Measurements from ENCODE around the gene FBXL16.
A peak's percentile ranks its signal among the peaks of the same experiment; 100 is the strongest.

Gene FBXL16

DNA sequence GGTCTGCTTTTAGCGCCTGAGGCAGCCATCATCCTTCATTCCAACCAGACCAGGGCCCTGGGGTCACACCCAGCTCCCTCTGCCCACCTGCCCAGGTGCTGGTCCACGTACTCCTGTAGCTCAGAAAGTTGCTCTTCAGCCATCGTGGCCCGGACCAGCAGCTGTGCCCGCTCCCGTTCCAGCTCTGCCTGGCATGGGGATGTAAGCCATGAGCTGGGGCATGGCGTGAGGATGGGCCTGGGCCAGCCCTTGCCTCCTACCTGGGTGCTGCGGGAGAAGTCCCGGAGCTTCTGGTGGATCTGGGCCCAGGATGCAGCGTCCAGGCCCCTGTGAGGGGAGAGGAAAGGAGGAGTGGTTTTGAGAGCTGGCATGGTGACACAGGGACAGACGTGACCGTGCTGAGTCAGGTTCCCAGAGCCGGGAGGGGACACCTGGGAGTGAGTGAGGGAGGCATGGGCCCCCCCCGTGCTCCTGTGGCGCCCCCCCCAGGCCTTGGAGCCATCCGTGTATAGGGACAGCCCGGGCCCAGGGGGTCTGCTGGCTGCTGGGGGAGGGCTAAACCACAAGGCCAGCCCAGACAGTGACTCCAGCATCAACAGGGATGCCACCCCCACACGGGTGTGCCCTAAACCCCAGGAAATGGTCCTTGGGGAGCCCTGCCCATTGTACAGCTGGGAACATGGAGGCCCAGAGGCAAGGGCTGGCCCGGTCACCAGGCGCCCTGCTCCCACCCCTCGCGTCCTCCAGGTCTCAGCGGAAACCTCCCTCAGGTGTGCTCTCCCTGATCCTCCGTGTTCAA, 17.4 kb upstream of the FBXL16 start:
- DNase-seq (ENCODE audit: low read depth) = no peak

DNA sequence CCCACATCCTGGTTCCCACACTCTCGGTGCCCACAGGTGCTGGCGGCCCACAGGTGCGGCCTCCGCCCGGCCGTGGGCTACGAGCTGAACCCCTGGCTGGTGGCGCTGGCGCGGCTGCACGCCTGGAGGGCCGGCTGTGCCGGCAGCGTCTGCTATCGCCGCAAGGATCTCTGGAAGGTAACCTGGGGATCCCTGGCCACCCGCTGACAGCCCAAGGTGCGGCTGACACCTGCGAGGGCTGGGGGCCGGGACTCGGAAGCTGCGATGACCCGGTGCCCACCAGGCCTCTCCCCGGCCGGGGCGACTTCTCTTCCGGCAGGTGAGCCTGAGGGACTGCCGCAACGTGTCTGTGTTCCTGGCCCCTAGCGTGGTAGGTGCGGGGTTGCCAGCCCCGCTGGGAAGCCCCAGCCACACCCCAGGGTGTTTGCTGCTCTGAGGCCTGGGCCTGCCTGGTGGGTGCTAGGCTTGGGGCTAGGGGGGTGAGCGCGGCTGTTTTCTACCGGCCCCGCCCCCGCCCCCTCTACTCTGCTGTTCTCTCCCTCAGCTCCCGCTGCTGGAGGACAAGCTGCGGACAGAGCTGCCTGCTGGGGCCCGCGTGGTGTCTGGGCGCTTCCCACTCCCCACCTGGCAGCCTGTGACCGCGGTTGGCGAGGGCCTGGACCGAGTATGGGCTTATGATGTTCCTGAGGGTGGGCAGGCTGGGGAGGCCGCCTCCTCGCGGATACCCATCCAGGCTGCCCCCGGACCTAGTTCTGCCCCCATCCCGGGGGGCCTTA, 16.4 kb upstream of the FBXL16 start:
- DNase-seq (ENCODE audit: low read depth) = no peak

DNA sequence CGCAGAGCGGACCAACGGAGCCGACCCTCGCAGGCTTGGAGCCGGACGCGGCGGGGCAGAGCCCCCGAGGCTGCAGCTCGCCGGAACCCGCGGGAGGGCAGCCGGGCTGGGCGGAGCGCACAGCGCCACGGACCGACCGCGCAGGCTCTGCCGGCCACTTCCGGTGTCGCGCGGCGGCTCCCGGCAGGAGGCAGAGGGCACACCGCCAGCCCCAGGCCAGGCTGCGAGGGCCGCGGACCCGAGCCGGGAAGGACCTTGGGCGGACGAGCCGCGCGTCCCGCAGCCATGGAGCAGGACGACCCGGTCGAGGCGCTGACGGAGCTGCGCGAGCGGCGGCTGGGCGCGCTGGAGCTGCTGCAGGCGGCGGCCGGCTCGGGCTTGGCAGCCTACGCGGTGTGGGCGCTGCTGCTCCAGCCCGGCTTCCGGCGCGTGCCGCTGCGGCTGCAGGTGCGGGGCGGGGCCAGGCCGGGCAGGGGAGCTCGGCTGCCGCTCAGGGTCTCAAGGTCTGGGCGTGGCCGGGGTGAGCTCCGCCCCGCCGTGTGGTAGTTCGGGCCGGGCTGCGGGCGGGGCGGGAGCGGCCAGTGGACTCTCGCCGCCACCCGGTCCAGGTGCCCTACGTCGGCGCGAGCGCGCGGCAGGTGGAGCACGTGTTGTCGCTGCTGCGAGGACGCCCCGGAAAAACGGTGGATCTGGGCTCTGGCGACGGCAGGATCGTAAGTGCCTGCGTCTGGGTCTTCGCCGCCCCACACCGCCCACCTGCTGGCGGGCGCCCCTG, 15.6 kb upstream of the FBXL16 start, which contains the start of gene ANTKMT:
Gene ANTKMT (plus strand): TSS at position 157 of the 775 bp plus-strand sequence. CDS start 129 bp downstream, at position 286.
- DNase-seq (ENCODE audit: low read depth) = peak; percentile 73

DNA sequence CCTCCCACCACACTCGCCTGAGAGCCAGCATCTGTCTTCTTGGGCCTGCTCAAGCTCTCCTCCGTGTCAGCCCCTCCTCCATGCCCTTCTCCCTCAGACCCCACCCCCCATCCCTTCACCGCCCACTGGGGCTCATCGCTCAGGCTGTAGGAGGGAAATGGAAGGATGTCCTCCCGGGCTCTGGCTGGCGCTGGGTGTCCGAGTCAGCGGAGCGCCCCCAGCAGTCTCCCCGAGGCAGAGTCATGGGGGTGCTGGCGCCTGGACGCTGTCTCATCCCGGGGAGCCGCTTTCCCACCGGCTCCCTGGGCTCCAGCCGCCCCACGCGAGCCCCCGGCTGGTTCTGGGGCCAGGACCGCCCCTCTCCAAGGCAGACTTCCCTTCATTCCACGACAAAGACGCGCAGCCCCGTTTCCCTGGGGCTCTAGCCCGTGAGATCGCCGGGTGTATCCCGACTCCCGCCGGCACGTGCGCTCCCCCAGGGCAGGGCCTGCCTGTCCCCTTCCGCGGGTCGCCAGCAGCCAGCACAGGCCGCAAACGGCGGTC, 14.9 kb upstream of the FBXL16 start:
- peak; percentile 79 for DNase-seq (ENCODE audit: low read depth)

DNA sequence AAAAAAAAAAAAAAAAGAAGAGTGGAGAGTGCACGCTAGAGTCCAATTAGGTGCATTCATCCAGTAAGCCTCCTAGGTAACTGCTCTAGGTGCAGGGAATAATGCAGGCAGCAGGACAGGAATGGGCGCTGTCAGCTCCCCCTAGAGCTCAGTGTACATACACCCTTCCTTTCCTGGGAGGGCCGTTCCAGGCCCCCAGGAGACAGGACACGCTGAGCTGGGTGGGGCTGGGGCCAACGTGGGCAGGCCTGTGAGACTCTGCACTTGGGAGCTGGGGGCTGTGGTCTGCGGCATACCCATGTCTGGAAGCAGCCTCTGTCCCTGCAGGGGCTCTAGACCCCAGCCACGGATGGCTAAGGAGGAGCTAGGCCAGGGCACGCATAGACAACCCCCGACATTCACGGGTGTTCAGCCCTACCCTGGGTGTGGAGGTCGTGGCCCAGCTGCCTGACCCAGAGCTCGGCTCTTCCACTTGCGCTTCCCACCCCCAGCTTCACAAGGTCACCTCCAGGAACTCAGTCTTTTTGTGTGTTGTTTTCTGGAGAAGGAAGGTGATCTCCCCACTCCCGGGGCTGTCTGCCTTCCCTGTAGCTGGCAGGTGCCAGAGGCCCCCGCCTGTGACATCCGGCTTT, 14.3 kb upstream of the FBXL16 start:
- DNase-seq (ENCODE audit: low read depth) = peak; percentile 54

- no peak for DNase-seq (ENCODE audit: low read depth)
Measured at GRCh38 chr16:718922-719321, 13.3 kb upstream of the FBXL16 start.

DNA sequence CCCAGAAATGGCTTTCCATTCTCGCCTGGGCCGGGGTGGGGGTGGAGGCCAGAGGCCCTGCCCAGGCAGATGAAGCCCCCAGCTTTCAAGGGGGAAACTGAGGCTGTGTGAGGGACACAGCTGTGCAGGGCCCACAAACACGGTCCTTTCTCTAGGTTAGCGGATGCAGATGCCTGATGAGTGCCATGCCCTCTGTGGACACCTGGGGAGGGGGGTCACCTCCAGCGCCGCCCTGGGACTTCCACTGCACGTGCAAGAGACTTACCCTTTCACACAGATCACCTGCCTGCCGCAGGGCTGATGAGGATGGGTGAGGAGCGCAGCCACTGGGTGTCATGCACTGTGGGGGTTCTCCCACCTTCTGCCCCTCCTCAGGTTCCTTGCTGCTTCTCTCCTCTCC, 12.8 kb upstream of the FBXL16 start:
- no peak for DNase-seq (ENCODE audit: low read depth)

DNA sequence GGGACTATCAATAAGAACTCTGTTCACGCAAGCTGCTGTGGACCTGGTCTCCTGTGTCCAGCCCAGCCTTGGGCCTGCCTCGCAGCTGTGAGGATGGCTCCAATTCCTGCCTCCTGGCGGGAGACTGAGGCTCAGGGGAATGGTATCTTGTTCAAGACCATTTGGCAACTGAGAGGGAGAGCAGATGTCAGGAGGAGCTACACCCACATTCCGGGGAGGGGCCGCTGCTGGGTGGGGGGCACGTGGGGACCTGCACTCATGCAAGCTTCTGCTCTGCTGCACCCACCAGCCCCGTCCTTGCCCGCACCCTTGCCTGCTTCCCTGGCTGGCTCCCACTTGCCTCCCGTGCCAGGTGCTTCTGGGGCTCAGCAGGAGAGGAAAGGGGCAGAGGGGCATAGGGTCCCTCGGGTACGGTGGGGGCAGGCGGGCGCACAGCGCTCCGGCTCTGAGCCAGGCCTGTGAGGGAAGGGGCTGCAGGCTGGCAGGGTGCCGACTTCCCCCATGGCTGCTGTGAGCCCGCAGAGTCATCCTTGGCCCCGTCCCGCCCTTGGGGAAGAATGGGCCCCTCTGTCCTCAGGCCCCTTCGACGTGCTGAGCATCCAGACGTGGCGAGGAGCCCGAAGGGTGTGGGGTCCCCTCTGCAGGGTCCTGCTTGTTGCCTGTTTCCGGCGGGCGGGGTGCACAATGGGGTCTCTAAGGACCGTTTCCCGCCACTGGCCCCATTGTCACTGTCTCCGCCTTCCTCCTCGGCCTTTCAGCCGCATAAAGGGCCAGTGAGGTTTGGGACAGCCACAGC, 12.0 kb upstream of the FBXL16 start:
- DNase-seq (ENCODE audit: low read depth) = no peak

DNA sequence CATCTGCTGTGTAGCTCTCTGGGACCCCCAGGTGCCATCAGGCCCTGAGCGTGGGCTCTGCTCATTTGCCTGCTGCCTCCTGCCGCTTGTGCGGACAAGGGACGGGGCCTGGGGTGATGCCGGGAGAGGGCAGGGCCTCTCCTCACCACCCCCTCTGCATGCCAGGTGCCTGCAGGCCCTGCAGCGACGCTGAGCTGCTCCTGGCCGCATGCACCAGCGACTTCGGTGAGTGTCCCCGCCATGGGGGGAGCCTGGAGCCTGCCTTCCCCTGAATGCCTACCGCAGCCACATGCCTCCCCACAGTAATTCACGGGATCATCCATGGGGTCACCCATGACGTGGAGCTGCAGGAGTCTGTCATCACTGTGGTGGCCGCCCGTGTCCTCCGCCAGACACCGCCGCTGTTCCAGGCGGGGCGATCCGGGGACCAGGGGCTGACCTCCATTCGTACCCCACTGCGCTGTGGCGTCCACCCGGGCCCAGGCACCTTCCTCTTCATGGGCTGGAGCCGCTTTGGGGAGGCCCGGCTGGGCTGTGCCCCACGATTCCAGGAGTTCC, 11.2 kb upstream of the FBXL16 start:
- no peak for DNase-seq (ENCODE audit: low read depth)

DNA sequence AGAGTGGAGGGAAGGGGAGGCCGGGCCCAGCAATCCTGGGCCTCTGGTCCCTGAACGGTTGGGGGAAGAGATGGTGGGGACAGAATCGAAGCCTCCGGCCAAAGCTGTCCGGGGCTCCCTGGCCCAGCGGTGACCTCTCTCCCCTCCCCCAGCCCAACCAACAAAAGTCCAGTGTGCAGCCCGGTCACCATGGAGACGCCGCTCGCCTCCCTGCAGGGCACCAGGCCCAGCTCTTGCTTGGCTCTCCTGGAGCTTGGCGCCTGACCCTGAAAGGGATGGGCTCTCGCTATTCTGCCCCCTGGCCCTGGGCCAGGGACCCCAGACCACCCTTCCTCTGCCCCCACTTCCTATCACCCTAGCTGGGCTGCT, 10.6 kb upstream of the FBXL16 start:
- peak; percentile 38 for DNase-seq (ENCODE audit: low read depth)

DNA sequence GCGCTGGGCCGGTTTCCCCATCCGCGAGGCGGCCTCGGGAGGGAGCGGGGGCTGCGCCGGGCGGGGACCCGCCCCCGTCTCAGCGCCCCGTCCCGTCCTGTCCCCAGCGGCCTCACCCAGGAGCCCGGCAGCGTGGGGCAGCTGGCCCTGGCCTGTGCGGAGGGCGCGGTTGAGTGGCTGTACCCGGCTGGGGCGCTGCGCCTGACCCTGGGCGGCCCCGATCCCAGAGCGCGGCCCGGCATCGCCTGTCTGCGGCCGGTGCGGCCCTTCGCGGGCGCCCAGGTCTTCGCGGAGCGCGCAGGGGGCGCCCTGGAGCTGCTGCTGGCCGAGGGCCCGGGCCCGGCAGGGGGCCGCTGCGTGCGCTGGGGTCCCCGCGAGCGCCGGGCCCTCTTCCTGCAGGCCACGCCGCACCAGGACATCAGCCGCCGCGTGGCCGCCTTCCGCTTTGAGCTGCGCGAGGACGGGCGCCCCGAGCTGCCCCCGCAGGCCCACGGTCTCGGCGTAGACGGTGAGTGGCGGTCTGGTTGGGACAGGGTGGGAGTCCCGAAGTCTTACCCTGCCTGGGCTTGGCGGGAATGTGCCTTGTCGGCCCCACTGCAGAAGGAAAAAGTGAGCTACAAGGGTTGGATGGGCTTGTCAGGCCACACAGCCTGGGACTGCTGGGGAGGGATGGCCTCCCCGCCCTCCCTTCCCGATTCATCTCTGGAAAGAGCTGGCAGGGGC, 10.0 kb upstream of the FBXL16 start:
- DNase-seq (ENCODE audit: low read depth) = peak; percentile 53

- peak; percentile 91 for DNase-seq (ENCODE audit: low read depth)
Measured at GRCh38 chr16:714558-715476, 9.2 kb upstream of the FBXL16 start, which contains the start of gene METRN. METRN (plus strand) TSS chr16:715118; CDS start chr16:715290, 172 bp downstream.

DNA sequence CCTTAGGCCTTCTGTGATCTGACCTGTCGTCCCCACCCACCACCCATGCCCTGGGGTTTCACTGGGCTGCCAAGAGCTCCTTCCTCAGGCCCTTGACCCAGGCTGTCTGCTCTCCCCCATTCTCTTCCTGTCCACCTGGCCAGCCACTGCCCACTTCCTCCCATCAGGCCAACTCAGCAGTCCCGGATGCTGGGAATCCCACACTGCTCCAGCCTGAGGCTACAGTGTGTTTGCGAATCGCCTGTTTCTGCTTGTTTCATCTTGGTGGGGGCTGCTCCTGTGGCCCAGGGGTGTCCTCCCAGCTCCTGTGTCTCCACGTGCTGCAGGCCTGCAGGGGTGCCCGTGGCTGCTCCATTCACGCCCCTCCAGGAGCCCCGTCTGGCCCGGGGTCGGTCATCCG, 8.5 kb upstream of the FBXL16 start:
- DNase-seq (ENCODE audit: low read depth) = peak; percentile 71

DNA sequence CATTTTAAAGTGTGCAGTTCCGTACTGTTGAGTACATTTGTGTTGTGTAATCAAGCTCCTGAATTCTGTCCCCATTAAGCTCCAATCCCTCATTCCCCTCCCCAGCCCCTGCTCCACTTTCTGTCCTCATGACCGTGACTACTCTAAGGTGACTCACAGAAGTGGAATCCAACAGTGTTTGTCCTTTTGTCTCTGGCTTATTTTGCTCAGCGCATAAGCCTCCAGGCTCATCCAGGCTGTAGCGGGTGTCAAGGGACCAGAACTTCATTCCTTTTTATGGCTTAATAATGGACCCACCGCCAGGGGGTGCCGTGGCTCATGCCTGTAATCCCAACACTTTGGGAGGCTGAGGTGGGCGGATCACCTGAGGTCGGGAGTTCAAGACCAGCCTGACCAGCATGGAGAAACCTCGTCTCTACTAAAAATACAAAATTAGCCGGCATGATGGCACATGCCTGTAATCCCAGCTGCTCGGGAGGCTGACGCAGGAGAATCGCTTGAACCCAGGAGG, 7.2 kb upstream of the FBXL16 start:
- DNase-seq (ENCODE audit: low read depth) = peak; percentile 97

DNA sequence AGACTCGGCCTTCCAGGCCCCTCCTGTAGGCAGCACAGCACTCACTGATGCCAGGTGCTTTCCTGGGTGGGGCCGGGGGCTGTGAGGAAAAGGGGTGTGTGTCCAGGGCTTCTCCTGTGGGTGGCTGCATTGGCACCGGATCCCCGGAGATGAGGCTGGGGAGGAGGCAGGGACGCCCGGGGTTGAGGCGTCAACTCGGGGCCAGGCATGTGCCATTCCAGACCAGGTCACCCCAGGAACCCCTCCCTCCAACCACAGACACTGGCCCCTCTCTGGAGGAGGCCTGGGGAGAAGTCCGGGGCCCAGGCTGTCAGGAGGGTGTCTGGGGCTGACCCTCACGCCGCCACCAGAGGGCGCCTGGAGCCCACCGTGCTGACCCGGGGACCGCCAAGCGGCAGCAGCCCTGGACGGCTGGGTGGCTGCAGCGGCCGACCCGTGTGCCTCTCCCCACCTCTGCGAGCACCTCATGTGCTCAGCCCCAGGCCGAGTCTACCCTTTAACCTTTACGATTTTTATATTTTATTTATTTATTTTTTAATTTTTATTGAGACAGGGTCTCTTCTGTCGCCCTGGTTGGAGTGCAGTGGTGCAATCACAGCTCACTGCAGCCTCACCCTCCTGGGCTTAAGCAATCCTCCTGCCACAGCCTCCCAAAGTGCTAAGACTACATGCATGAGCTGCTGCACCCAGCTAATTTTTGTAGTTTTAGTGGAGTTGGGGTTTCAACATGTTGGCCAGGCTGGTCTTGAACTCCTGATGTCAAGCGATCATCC, 6.1 kb upstream of the FBXL16 start:
- DNase-seq (ENCODE audit: low read depth) = peak; percentile 77

- no peak for DNase-seq (ENCODE audit: low read depth)
Measured at GRCh38 chr16:711084-711483, 5.5 kb upstream of the FBXL16 start.

- no peak for DNase-seq (ENCODE audit: low read depth)
Measured at GRCh38 chr16:710500-711075, 5.0 kb upstream of the FBXL16 start.
